HG03196 (cell line): ENCODE results near the gene KIF4A.

Source experiments
- ATAC-seq: cut with Tn5 transposase; IDR thresholded peaks from one replicate; pipeline ENCODE4 v1.9.1; 2021; ENCODE audit not compliant: unreplicated experiment

KIF4A gene

DNA sequence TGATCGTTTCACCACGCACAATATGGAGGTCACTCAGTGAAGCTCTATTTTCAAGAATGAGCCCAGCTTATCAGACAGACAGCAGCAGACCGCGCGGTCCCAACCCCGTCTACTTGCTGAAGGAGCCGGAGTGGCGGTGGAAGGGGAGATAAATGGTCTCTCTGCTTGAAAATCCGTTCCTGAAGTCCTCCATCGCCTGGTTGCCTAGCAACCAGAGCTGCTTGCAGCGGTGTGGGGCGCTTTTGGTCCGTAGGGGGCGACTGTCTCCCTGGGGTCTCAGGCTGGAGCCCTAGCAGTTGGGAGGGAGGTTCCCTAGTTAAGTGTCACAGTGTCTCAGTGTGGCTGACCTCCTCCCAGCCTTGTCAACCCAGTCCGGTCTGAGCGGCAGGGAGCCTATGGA is 146.4 kb downstream of the KIF4A start:
- no peak for ATAC-seq

DNA sequence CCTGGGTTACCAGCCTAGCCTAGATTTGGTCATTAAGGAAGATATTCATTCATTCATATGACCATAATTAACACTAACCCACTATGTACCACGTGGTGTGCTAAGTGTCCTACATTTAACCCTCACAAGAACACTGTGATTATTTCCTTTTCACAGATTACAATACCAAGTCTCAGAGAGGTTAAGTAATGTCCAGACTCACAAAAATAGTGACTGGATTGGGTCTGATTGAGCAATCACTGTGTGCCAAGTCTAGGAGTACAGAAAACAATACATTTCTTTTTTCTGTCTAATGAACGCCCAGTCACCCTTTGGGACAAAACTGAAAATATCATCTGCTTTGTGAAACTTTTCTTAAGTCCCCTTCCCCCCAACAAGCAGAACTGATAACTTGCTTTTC is 147.1 kb downstream of the KIF4A start:
- ATAC-seq = no peak

DNA sequence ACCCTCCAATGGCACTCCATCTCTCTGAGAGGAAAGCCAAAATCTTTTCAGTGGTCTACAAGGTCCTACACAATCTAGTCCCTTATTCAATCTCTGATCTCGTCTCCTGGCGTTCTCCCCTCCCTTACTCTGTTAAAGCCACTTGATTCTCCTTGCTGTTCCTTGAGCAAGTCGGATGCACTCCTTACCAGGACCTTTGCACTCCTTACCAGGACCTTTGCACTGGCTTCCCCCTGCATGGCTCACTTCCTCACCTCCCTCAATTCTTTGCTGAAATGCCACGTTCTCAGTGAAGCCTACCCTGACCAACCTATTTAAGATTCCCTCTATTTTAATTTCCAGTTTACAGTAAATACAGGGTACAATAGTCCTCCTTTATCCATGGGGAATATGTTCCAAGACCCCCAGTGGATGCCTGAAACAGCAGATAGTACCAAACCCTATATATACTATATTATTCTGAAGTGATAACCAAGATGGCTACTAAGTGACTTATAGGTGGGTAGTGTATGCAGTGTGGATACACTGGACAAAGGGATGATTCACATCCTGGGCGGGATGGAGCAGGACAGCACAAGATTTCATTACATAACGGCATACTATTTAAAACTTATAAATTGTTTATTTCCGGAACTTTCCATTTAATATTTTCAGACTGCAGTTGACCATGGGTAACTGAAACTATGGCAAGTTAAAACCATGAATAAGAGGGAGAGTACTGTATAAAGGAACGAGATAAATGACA is 148.2 kb downstream of the KIF4A start:
- no peak for ATAC-seq

DNA sequence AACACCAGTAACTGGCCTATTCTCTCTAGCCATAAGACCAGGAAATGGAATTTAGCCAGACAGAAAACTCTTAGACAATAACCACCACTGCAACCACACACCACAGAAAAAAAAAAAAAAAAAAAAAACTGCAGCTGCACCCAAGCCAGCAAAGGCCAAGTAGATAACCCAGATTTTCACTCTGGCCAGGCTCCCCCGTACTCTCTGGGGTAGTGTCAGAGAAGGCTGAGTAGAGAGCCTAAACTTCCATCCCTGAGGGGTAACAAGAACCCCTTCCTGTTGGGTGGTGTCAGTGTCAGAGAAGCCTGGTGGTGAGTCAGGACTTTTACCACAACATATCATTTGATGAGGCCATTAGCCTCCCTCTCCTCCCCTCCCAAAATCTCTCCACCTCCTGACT is 149.1 kb downstream of the KIF4A start:
- ATAC-seq = no peak

DNA sequence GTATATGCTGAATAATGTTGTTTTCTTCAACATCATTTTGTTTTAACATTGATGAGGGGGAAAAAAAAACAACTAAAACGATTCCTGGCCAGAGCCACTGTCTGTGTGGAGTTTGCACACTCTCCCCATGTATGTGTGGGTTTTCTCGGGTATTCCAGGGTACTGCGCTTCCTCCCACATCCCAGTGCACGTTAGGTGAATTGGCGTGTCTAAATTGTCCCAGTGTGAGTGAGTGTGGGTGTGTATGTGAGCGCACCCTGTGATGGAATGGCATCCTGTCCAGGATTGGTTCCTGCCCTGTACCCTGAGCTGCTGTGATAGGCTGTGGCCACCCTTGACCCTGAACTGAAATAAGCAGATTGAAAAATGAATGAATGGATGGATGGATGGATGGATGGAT is 152.3 kb downstream of the KIF4A start:
- no peak for ATAC-seq

DNA sequence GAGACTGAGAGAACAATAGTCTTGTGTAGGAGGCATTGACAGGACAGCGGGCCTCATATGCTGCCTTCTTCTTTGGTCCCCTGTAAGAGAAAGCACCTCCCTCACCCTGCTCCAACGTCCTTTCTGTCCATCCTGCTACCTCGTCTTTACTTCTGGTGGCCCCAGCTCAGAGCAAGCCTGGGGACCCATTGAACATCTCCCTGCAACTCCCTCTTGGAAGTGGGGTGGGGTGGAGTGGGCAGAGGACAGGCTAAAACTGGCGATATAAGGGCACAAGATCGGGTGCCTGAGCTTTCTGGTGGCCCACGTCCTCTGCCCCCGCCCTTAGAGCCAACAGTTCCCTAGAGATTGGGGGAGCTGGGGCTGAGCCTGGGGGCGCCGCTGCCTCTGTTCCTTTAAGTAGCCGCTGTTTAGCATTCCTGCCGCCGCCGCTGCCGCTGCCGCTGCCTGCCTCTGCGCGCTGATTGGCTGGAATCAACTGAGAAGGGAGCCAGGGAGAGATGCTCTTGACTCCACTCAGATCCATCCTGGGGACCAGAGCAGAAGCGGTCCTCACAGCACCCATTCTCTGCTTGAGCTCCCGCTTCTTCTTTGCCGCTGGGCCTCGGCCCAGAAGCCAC is 154.5 kb downstream of the KIF4A start, which contains the start of gene DLG3:
DLG3 (plus strand) TSS at position 510 of the 620 bp plus-strand sequence. CDS start 367 bp downstream, outside the sequence.
- no peak for ATAC-seq

DNA sequence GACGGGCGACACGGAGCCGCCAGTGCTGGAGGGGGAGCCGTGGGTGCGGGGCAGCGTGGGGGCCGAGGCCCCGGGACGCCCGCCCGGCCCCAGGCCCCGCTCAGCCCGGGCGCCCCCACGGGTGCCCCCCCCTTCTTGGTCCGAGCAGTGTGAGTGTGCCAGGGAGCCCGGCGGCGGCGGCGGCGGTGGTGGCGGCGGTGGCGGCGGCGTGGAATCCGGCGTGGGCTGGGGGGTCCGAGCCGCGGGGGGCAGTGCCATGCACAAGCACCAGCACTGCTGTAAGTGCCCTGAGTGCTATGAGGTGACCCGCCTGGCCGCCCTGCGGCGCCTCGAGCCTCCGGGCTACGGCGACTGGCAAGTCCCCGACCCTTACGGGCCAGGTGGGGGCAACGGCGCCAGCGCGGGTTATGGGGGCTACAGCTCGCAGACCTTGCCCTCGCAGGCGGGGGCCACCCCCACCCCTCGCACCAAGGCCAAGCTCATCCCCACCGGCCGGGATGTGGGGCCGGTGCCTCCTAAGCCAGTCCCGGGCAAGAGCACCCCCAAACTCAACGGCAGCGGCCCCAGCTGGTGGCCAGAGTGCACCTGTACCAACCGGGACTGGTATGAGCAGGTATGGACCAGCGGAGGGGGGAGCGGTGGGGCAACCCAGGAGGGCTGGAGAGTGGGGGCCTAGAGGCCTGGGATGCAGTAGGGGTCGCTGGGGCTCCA is 155.2 kb downstream of the KIF4A start:
- no peak for ATAC-seq

DNA sequence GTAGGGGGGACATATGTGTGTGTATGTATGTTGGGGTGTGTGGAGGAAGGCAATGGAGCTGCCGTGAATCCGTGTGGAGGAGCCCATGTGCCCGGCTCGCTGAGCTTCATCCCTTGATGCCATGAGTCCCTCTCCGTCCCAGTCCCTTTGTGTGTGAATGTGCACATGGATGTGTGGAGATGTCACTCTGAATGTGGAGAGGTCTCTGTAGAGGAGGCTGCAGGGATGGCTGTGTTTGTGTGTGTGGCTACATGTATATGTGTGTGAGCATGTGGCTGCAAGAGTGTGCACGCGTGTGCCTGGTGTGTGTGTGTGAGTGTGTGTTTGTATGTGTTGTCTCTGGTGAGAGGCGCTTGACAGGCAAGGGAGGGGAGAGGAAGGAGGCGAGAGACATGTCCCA is 156.0 kb downstream of the KIF4A start:
- no peak for ATAC-seq

DNA sequence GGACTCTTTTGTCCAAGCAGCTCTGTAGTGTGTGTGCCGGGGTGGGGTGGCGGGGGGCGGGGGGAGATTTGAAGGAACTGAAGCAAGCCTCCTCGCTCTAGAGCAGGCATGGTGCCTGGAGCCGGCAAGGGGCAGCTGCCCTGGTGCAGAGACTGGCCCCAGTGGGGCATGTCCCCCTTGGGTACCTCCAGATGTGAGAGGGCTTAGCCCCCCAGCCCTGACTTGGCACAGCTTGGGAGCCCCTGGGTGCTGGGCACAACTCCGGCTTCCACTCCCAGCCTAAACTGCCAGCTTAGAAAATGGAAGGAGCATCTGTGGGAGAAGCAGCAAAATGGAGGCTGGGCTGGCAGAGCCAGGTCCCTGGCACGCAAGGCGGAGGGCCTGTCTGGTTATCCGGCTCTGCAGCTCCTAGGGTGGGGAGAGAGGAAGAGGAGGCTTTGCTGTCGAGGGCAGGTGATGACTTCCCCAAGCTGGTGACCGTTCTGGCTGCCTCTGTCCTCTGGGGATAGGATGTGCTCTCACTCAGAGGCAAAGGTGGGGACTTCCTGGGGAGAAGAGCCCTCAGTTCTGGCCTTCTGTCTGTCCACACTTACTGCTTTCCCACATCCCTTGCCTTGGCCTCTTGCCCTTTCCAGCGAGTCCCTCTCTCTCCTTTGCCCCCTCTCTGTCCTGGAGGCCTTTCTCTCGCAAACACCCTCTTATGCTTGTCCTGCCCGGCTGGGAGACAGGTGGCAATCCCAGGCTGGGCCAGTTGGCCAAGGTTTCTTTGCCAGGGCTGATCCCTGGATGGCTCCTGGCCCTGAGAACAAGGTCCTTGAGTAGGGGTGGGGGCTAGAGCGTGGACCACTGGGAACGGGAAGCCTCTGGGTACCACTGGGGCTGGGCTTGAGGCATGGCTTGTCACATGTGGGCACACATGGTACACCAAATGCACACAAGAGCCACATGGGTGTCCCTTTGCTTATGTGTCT is 156.8 kb downstream of the KIF4A start:
- no peak for ATAC-seq

DNA sequence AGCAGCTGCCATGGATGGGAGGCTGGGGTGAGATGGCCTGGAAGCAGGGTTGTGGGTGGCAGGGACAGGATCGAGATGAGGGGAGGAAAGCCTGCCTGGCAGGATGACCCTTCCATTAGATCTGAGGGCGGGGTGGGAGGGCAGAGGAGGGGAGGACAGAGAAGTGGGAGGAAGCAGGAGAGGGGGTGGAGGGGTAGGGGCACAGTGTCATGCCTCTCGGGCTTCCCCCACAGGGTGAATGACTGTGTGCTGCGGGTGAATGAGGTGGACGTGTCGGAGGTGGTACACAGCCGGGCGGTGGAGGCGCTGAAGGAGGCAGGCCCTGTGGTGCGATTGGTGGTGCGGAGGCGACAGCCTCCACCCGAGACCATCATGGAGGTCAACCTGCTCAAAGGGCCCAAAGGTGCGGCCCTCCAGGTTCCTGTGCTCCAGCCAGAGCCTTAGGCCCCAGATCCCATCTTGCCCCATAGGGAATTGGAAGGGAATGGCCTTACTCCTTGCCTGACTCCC is 159.6 kb downstream of the KIF4A start:
- no peak for ATAC-seq

DNA sequence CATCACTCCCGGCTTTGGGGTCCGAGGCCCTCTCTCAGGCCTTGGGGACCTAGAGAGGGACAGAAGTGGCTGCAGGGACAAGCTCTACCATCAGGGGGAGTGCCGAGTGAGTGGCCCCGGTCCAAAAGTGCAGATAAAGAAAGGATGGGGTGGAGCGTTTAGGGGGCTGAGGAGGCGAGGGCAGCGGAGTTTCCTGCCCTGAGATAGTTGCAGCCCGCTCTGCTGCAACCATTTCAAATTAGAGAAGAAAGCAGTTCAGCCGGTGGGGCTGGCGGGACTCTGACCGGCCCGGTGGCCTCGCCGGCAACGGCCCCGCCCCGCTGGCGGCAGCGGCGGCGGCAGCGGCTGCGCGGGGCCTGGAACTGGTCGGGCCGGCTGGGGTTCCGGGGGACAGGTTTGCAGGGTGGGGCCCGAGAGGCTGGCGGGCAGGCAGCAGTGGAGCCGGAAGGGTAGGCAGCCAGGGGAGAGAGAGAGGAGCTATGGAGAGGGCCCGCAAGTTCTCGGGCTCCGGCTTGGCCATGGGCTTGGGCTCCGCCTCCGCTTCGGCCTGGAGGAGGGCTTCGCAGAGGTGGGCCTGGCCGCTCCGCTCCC is 162.3 kb downstream of the KIF4A start:
- no peak for ATAC-seq

DNA sequence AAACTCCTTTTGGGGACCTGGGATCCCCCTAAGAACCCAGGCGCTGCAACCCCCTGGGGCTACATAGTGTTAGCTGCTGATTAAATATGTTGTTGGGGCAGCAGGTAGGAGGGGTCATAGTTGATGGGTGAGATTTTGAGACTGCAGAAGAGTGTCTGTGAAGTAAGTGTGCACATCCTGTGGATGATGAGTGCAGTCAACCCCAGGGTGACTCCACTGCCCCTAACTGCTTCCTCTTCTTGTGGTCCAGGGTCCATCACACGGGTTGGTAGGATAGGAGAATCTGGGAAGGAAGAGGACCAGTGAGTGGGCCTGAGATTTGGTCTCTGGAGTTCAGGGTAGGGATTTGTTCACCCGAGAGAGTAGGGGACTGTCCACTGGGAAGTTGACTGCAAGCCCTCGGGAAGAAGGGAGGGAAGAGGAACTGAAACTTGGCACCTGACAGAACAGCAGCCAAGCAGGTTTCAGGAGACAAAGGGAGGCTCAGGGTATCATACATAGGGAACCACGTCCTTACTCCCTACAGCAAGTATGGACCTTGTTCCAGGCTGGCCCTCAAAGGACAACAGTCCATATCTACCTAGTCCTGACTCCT is 163.2 kb downstream of the KIF4A start:
- no peak for ATAC-seq

DNA sequence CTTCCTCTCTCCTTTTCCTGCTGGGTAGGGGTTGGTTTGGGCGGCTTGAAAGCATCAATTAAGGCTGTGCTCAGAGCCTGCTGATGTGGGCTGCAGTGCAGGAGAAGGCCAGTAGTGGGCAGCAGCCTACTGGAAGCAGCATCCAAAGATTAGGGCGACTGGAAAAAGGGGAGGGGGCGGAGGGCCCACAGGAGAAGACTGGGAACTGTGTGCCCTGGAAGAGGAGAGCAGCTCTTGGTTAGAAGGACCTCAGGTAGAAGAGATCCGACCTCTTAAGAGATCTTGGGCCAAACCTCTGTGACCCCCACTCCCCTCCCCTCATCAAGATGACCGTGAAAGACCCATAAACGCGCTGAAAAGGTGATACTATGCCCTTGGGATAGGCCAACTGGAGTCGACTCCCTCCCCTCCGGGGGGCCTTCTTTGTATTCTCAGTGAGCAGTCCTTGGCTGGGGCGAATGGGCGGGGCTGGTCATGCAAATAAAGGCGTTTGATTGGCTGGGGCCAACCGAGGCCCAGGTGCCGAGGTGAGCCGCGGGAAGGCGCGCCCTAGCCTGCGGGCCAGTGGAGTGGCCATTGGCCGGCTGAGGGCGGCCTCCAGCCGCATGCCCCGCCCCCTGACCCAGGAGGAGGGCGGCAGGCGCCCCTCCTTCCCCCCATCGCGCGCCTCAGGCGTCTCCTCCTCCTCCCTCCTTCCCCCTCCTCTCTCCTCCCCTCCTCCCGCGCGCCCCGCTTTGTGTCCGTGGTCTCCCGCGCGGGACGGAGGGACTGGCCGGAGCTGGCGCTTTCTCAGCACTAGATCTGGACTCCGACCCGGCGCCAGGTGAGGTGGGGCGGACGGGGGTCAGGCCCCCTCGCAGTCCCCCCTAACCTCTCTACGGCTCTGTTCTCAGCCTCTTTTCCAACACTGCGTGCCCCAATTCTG is 164.8 kb downstream of the KIF4A start:
- ATAC-seq = peak; percentile 50

DNA sequence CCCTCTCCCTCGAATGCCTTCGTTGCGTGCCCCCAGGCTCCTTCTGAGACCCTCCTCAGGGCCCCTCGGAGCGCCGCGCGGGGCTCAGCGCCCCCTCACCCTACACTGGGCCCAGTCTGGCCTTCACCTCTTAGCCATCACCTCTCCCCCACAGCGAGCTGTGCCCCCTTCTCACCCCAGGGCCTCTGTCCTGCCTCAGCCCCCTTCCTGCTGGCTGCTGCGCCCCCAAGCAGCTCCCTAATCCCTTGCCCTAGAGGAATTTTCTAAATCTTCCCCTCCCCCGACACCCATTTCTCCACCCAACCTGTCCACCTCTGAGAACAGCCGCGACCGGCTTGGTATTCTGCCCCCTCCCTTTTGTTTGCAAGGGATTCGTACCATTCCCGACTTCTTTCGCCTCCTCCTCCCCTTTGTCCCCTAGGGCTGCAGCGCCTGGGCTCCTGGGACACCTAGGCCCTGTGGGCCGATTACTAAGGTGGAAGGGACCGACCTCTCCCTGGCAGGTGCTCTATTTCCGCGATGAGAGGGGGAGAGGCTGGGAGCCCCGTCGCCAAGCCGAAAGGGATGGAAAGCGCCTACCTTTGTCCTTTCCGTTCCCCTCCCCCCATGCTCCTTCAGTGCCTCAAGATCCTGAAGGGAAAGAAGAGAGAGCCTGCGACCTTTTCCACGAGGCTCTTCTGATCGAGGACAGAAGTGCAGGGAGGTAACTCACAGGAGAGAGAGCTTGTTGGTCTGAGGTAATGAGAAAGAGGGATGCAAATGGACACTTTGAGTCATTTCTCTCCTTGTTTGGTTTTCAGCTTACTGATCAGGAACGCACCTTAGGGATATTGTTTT is 165.7 kb downstream of the KIF4A start:
- no peak for ATAC-seq

DNA sequence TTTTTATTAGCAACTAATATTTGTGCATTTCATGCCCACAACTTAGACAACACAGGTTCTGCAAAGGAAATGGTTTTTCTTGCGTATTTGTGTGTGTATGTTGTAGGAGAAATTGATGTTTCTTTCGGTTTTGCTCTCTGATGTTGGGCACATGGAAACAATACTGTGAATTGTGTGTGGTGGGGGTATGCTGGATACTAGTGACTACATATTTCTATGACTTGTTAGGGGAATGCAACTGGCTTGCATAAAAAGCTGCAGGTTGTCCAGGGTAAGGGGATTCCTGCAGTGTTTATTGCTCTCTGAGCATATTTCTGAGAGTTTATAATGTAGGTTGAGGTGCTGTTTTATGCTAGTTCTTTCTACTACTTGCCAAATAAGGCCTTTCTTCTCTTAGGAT is 166.4 kb downstream of the KIF4A start:
- ATAC-seq = no peak

DNA sequence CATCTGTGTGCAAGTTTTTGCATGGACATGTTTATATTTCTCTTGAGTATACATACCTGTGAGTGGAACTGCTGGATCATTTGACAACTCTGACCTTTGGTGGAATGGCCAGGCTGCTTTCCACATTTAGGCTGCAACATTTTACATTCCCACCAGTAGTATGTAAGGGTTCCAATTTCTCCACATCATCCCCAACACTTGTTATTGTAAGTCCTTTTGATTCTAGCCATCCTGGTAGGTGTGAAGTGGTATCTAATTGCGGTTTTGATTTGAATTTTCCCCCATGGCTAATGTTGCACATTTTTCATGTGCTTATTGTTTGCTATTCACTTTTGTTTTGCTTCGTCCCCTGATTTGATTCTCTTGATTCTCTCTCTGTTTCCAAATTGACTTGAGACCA is 171.1 kb downstream of the KIF4A start:
- ATAC-seq = no peak

DNA sequence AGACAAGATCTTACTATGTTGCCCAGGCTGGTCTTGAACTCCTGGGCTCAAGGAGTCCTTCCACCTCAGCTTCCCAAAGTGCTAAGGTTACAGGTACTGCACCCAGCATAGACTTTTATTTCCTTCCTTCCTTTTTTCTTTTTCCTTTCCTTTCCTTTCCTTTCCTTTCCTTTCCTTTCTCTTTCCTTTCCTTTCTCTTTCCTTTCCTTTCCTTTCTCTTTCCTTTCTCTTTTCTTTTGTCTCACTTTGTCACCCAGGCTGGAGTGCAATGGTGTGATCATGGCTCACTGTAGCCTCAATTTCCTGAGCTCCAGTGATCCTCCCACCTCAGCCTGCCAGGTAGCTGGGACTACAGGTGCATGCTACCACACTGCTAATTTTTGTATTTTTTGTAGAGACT is 174.1 kb downstream of the KIF4A start:
- no peak for ATAC-seq

DNA sequence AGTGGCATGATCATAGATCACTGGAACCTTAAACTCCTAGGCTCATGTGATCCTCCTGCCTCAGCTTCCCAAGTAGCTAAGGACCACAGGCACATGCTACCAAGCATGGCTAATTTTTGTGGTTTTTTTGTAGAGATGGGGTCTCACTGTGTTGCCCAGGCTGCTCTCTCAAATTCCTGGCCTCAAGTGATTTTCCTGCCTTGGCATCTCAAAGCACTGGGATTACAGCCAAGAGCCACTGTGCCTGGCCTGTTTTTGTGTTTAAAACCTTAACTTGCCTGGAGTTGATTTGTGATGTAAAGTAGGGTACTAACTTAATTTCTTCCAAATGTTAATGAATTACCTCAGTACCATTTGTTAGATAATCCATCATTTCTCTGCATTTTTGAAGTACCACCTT is 177.1 kb downstream of the KIF4A start:
- ATAC-seq = no peak
